OCI-LY7 (cell line): Measurements from ENCODE around the gene WASHC4.

ENCODE experiments used
- EZH2phosphoT487 ChIP-seq: fragments of 200-600 bp; sonication (generic); IDR thresholded peaks from 2 replicates; pipeline ENCODE4 v1.6.1; 2018; ENCODE audit warnings: low read depth, borderline replicate concordance, mild to moderate bottlenecking, mixed run types, antibody characterized with exemption, low read length, moderate library complexity, mixed read lengths
- TF ChIP-seq, protein P1 (sequence below): fragments of 200-600 bp; sonication (generic); conservative IDR thresholded peaks from 2 replicates; pipeline ENCODE4 v1.5.1; 2014; ENCODE audit warnings: mild to moderate bottlenecking, antibody characterized with exemption, low read length, moderate library complexity, mixed read lengths

GRCh38 chr12:105190530-105190929 lies 83.0 kb downstream of the WASHC4 start:
- TF ChIP-seq, protein P1, sequence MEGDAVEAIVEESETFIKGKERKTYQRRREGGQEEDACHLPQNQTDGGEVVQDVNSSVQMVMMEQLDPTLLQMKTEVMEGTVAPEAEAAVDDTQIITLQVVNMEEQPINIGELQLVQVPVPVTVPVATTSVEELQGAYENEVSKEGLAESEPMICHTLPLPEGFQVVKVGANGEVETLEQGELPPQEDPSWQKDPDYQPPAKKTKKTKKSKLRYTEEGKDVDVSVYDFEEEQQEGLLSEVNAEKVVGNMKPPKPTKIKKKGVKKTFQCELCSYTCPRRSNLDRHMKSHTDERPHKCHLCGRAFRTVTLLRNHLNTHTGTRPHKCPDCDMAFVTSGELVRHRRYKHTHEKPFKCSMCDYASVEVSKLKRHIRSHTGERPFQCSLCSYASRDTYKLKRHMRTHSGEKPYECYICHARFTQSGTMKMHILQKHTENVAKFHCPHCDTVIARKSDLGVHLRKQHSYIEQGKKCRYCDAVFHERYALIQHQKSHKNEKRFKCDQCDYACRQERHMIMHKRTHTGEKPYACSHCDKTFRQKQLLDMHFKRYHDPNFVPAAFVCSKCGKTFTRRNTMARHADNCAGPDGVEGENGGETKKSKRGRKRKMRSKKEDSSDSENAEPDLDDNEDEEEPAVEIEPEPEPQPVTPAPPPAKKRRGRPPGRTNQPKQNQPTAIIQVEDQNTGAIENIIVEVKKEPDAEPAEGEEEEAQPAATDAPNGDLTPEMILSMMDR: no peak
- no peak for TF ChIP-seq EZH2phosphoT487
